PC-9 (cell line): Measurements from ENCODE around the gene CA4. TPM values are rescaled to one million over a fixed set of nuclear protein-coding genes. Genes with fewer than 3 reads are reported as not detected.

Source experiments
- BruUV-seq: library from RNA; stranded (reverse); fragments of 400-500 nt; replicated peaks from 2 replicates; lab custom pipeline; 2021; lab: Mats Ljungman, UMichigan
- CTCF ChIA-PET: fragments of 300-600 bp; sonication (Branson Sonifier 250); formaldehyde crosslinking; loops from one replicate; lab custom pipeline; 2022; ENCODE audit warnings: antibody characterized with exemption; lab: Charles Lee
- POLR2A ChIA-PET: fragments of 300-600 bp; sonication (Branson Sonifier 250); formaldehyde crosslinking; loops from one replicate; lab custom pipeline; 2022; ENCODE audit warnings: antibody characterized with exemption; ENCODE audit not compliant: unreplicated experiment; lab: Charles Lee
- DNase-seq, 2 experiments: peaks; one replicate each; pipeline versions ENCODE4 v3.0.0 to v3.0.0-alpha.2; 2015 to 2022; ENCODE audit warnings: mixed read lengths in 1 of 2
- H2AFZ ChIP-seq: fragments of 200-600 bp; sonication (generic); 2 replicates; pipeline ENCODE4 v1.8.1; 2017; ENCODE audit warnings: antibody characterized with exemption
- H3F3A ChIP-seq: fragments of 200-600 bp; sonication (generic); 2 replicates; pipeline ENCODE4 v1.8.1; 2017; ENCODE audit warnings: antibody characterized with exemption, mild to moderate bottlenecking, low read depth; ENCODE audit not compliant: insufficient read depth
- H3K27ac ChIP-seq: fragments of 200-600 bp; sonication (generic); 2 replicates; pipeline ENCODE4 v1.6.1; 2016; ENCODE audit warnings: mixed run types
- H3K27me3 ChIP-seq: fragments of 200-600 bp; sonication (generic); 2 replicates; pipeline ENCODE4 v1.6.1; 2016; ENCODE audit warnings: low read depth, mixed run types; ENCODE audit not compliant: insufficient read depth
- H3K36me3 ChIP-seq: fragments of 200-600 bp; sonication (generic); 2 replicates; pipeline ENCODE4 v1.6.1; 2016; ENCODE audit warnings: low read depth, mixed run types
- H3K4me1 ChIP-seq: fragments of 200-600 bp; sonication (generic); replicated peaks from 2 replicates; pipeline ENCODE4 v1.6.1; 2016; ENCODE audit warnings: mixed run types; ENCODE audit not compliant: insufficient read depth
- H3K4me2 ChIP-seq: fragments of 200-600 bp; sonication (generic); 2 replicates; pipeline ENCODE4 v1.6.1; 2017; ENCODE audit warnings: mixed run types
- H3K4me3 ChIP-seq: fragments of 200-600 bp; sonication (generic); 2 replicates; pipeline ENCODE4 v1.6.1; 2016; ENCODE audit warnings: mixed run types
- H3K79me2 ChIP-seq: fragments of 200-600 bp; sonication (generic); 2 replicates; pipeline ENCODE4 v1.6.1; 2017; ENCODE audit warnings: low read depth, mixed run types
- H3K9me2 ChIP-seq: fragments of 200-600 bp; sonication (generic); 2 replicates; pipeline ENCODE4 v1.8.1; 2017; ENCODE audit warnings: mild to moderate bottlenecking; ENCODE audit not compliant: insufficient read depth
- H3K9me3 ChIP-seq: fragments of 200-600 bp; sonication (generic); 2 replicates; pipeline ENCODE4 v1.8.1; 2016; ENCODE audit warnings: low read depth; ENCODE audit not compliant: insufficient read depth
- H4K20me1 ChIP-seq: fragments of 200-600 bp; sonication (generic); 2 replicates; pipeline ENCODE4 v1.8.1; 2017; ENCODE audit not compliant: insufficient read depth
- EZH2 ChIP-seq: fragments of 200-600 bp; sonication (generic); IDR thresholded peaks from 2 replicates; pipeline ENCODE4 v1.8.0; 2017; ENCODE audit warnings: antibody characterized with exemption, low read depth
- intact Hi-C: fragments of 100-400 bp; cut with micrococcal nuclease; formaldehyde crosslinking; loops from one replicate; pipeline ENCODE4 v1.10.0; 2022; ENCODE audit not compliant: unreplicated experiment
- total RNA-seq: library from RNA; stranded (reverse); gene quantifications from 2 replicates; pipeline ENCODE4 v1.2.3, GENCODE V29; 2021
- TF ChIP-seq, protein P1 (sequence below): fragments of 200-600 bp; sonication (generic); conservative IDR thresholded peaks from 2 replicates; pipeline ENCODE4 v1.6.1; 2017; ENCODE audit warnings: mixed run types, antibody characterized with exemption, mild to moderate bottlenecking, moderate library complexity

CA4 gene
- total RNA-seq, 1 experiment from 2014 or later, result not detected

GRCh38 chr17:60128171-60128859 is 21.5 kb upstream of the CA4 start:
- BruUV-seq, result no TSS peak
- H3K27me3 ChIP-seq, result no peaks in the 10 kb centered on the region
- H3K4me1 ChIP-seq, result no peaks in the 10 kb centered on the region
- TF ChIP-seq, protein P1, sequence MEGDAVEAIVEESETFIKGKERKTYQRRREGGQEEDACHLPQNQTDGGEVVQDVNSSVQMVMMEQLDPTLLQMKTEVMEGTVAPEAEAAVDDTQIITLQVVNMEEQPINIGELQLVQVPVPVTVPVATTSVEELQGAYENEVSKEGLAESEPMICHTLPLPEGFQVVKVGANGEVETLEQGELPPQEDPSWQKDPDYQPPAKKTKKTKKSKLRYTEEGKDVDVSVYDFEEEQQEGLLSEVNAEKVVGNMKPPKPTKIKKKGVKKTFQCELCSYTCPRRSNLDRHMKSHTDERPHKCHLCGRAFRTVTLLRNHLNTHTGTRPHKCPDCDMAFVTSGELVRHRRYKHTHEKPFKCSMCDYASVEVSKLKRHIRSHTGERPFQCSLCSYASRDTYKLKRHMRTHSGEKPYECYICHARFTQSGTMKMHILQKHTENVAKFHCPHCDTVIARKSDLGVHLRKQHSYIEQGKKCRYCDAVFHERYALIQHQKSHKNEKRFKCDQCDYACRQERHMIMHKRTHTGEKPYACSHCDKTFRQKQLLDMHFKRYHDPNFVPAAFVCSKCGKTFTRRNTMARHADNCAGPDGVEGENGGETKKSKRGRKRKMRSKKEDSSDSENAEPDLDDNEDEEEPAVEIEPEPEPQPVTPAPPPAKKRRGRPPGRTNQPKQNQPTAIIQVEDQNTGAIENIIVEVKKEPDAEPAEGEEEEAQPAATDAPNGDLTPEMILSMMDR, result no peak
- no peak for TF ChIP-seq EZH2
- no peak overlapping the region for H3K4me3 ChIP-seq
- H2AFZ ChIP-seq, result no peak overlapping the region
- no peaks in the 10 kb centered on the region for H3K9me2 ChIP-seq
- H3K79me2 ChIP-seq, result no peaks in the 10 kb centered on the region
- H3K9me3 ChIP-seq, result no peaks in the 10 kb centered on the region
- no peaks in the 10 kb centered on the region for H3F3A ChIP-seq
- ChIA-PET CTCF (no interaction called here), POLR2A (interaction anchor here (0.7 kb wide), 1 partner anchor 1154 kb away, joined by 6 read pairs; no protein-coding TSS in a partner anchor)
- no peak overlapping the region for H3K4me2 ChIP-seq
- no peaks in the 10 kb centered on the region for H3K36me3 ChIP-seq
- no peak overlapping the region for H3K27ac ChIP-seq
- DNase-seq, result no peak
- no peaks in the 10 kb centered on the region for H4K20me1 ChIP-seq
- intact Hi-C loops, result no loop called here

DNA sequence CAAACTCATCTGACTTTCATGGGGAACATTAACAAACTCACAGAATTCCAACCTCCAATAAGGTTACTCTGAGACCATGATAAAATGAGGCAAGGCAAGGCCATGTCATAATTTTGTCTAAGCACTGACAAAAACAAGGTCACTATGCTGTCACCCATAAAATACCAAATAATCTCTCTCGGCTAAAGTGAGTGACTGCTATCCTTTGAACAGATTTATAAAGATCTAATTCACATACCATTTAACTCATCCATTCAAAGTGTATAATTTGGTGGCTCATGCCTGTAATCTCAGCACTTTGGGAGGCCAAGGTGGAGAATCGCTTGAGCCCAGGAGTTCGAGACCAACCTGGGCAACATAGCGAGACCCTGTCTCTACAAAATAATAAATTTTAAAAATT is 20.6 kb upstream of the CA4 start:
- intact Hi-C loops, result no loop called here
- no peaks in the 10 kb centered on the region for H3K79me2 ChIP-seq
- no peaks in the 10 kb centered on the region for H4K20me1 ChIP-seq
- TF ChIP-seq, protein P1, result no peak
- TF ChIP-seq EZH2, result no peak
- CTCF ChIA-PET, result interaction anchor here (0.7 kb wide), 1 partner anchor 104 kb away, joined by 10 read pairs; no protein-coding TSS in a partner anchor
- H3F3A ChIP-seq, result no peaks in the 10 kb centered on the region
- peaks cover 3% of the 10 kb centered on the region; the same call in 1 of the 2 replicates for H3K4me1 ChIP-seq
- H3K4me3 ChIP-seq, result no peak overlapping the region
- DNase-seq, result no peak
- H3K4me2 ChIP-seq, result no peak overlapping the region
- H3K9me3 ChIP-seq, result no peaks in the 10 kb centered on the region
- no peaks in the 10 kb centered on the region for H3K27me3 ChIP-seq
- no peak overlapping the region for H2AFZ ChIP-seq
- POLR2A ChIA-PET, result interaction anchor here (0.7 kb wide), 1 partner anchor 1155 kb away, joined by 6 read pairs; no protein-coding TSS in a partner anchor
- H3K36me3 ChIP-seq, result no peaks in the 10 kb centered on the region
- H3K9me2 ChIP-seq, result no peaks in the 10 kb centered on the region
- no TSS peak for BruUV-seq
- H3K27ac ChIP-seq, result no peak overlapping the region

DNA sequence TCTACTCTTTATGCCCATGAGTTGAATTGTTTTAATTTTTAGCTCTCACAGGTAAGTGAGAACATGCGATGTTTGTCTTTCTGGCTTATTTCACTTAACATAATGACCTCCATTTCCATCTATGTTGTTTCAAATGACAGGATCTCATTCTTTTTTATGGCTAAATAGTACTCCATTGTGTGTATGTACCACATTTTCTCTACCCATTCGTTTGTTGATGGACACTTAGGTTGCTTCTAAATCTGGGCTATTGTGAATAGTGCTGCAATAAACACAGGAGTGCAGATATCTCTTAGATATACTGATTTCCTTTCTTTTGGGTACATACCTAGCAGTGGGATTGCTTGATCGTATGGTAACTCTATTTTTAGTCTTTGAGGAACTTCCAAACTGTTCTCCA is 19.3 kb upstream of the CA4 start:
- BruUV-seq, result no TSS peak

More for the DNA sequence above, 19.3 kb upstream of the CA4 start:
- Histone ChIP-seq H3K9me2 (no peaks in the 10 kb centered on the region), H4K20me1 (no peaks in the 10 kb centered on the region), H3K27me3 (no peaks in the 10 kb centered on the region), H3K4me3 (no peak overlapping the region), H3K4me2 (no peak overlapping the region), H3K9me3 (no peaks in the 10 kb centered on the region), H3K27ac (no peak overlapping the region), H3K36me3 (no peaks in the 10 kb centered on the region), H2AFZ (no peak overlapping the region), H3K4me1 (peaks cover 10% of the 10 kb centered on the region; the same call in 1 of the 2 replicates), H3K79me2 (no peaks in the 10 kb centered on the region), H3F3A (no peaks in the 10 kb centered on the region)
- POLR2A ChIA-PET, result no interaction called here
- TF ChIP-seq, protein P1, result no peak
- no peak for TF ChIP-seq EZH2
- no peak for DNase-seq
- CTCF ChIA-PET, result no interaction called here
- intact Hi-C loops, result no loop called here
